GM23338 (cell line): ENCODE measurements around the gene GPNMB.

Experiments
- CREB1 ChIP-seq: fragments of 250-450 bp; sonication (Bioruptor Pico); IDR thresholded peaks from 2 replicates; pipeline ENCODE4 v1.5.0; 2020; ENCODE audit warnings: low read depth, mild to moderate bottlenecking, moderate library complexity
- EZH2 ChIP-seq: fragments of 200-600 bp; sonication (generic); IDR thresholded peaks from one replicate; pipeline ENCODE4 v1.8.0; 2017; ENCODE audit warnings: antibody characterized with exemption, mild to moderate bottlenecking, low read depth; ENCODE audit not compliant: unreplicated experiment
- EZH2phosphoT487 ChIP-seq: fragments of 200-600 bp; sonication (generic); IDR thresholded peaks from one replicate; pipeline ENCODE4 v1.8.1; 2018; ENCODE audit warnings: antibody characterized with exemption; ENCODE audit not compliant: unreplicated experiment
- JUNB ChIP-seq: IDR thresholded peaks from one replicate; pipeline ENCODE4 v1.6.1; 2016; ENCODE audit warnings: antibody characterized with exemption; ENCODE audit not compliant: unreplicated experiment
- NANOG ChIP-seq: IDR thresholded peaks from 2 replicates; pipeline ENCODE4 v1.6.1; 2016; ENCODE audit warnings: antibody characterized with exemption, borderline replicate concordance
- POLR2AphosphoS5 ChIP-seq: IDR thresholded peaks from 2 replicates; pipeline ENCODE4 v1.6.1; 2016; ENCODE audit warnings: antibody characterized with exemption, low read depth
- STAT1 ChIP-seq: IDR thresholded peaks from one replicate; pipeline ENCODE4 v1.6.1; 2016; ENCODE audit warnings: antibody characterized with exemption; ENCODE audit not compliant: unreplicated experiment
- ZNF114 ChIP-seq: fragments of 250-450 bp; sonication (Bioruptor Pico); IDR thresholded peaks from 2 replicates; pipeline ENCODE4 v1.5.0; 2020; ENCODE audit warnings: mild to moderate bottlenecking, moderate library complexity
- ZNF331 ChIP-seq: fragments of 250-450 bp; sonication (Bioruptor Pico); IDR thresholded peaks from 2 replicates; pipeline ENCODE4 v1.5.0; 2020; ENCODE audit warnings: low read depth, mild to moderate bottlenecking, moderate library complexity
- TF ChIP-seq, protein P1 (sequence below), 2 experiments: fragments of 200-600 bp in 1 of 2; sonication (generic) in 1 of 2; conservative IDR thresholded peaks; 2 replicates each; pipeline versions ENCODE4 v1.5.1 to v1.6.1; 2016 to 2017; ENCODE audit warnings: antibody characterized with exemption in 2 of 2, low read depth in 2 of 2, mild to moderate bottlenecking in 2 of 2, moderate library complexity in 1 of 2
- TF ChIP-seq, protein P2 (sequence below): IDR thresholded peaks from 2 replicates; pipeline ENCODE4 v1.6.1; 2016; ENCODE audit warnings: antibody characterized with exemption
- TF ChIP-seq, protein P3 (sequence below): IDR thresholded peaks from one replicate; pipeline ENCODE4 v1.6.1; 2018; ENCODE audit warnings: antibody characterized with exemption; ENCODE audit not compliant: unreplicated experiment
- TF ChIP-seq, protein P4 (sequence below): fragments of 250-450 bp; sonication (Bioruptor Pico); IDR thresholded peaks from 2 replicates; pipeline ENCODE4 v1.5.0; 2020; ENCODE audit warnings: mild to moderate bottlenecking, moderate library complexity

DNA sequence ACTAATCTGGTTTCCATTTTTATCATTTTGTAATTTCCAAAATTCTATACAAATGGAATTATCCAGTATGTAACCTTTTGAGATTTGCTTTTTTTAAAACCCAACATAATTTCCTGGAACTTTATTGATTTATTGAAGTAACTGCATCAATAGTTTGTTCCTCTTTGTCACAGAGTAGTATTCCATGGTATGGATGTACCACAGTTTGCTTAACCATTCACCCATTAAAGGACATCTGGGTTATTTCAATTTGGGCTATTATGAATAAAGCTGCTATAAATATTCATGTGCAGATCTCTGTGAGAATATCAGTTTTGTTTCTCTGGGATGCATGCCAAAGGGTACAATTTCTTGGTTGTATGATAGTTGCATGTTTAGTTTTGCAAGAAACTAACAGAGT lies 2.9 kb downstream of the GPNMB start:
- TF ChIP-seq, protein P1, sequence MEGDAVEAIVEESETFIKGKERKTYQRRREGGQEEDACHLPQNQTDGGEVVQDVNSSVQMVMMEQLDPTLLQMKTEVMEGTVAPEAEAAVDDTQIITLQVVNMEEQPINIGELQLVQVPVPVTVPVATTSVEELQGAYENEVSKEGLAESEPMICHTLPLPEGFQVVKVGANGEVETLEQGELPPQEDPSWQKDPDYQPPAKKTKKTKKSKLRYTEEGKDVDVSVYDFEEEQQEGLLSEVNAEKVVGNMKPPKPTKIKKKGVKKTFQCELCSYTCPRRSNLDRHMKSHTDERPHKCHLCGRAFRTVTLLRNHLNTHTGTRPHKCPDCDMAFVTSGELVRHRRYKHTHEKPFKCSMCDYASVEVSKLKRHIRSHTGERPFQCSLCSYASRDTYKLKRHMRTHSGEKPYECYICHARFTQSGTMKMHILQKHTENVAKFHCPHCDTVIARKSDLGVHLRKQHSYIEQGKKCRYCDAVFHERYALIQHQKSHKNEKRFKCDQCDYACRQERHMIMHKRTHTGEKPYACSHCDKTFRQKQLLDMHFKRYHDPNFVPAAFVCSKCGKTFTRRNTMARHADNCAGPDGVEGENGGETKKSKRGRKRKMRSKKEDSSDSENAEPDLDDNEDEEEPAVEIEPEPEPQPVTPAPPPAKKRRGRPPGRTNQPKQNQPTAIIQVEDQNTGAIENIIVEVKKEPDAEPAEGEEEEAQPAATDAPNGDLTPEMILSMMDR (conservative IDR thresholded peaks at IDR 0.05; ENCODE audit: low read depth in 2 of 2) = no peak
- TF ChIP-seq POLR2AphosphoS5 = no peak
- TF ChIP-seq EZH2phosphoT487 = no peak
- no peak for TF ChIP-seq EZH2
- no peak for TF ChIP-seq NANOG
- TF ChIP-seq, protein P2, sequence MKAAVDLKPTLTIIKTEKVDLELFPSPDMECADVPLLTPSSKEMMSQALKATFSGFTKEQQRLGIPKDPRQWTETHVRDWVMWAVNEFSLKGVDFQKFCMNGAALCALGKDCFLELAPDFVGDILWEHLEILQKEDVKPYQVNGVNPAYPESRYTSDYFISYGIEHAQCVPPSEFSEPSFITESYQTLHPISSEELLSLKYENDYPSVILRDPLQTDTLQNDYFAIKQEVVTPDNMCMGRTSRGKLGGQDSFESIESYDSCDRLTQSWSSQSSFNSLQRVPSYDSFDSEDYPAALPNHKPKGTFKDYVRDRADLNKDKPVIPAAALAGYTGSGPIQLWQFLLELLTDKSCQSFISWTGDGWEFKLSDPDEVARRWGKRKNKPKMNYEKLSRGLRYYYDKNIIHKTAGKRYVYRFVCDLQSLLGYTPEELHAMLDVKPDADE = no peak
- TF ChIP-seq, protein P3, sequence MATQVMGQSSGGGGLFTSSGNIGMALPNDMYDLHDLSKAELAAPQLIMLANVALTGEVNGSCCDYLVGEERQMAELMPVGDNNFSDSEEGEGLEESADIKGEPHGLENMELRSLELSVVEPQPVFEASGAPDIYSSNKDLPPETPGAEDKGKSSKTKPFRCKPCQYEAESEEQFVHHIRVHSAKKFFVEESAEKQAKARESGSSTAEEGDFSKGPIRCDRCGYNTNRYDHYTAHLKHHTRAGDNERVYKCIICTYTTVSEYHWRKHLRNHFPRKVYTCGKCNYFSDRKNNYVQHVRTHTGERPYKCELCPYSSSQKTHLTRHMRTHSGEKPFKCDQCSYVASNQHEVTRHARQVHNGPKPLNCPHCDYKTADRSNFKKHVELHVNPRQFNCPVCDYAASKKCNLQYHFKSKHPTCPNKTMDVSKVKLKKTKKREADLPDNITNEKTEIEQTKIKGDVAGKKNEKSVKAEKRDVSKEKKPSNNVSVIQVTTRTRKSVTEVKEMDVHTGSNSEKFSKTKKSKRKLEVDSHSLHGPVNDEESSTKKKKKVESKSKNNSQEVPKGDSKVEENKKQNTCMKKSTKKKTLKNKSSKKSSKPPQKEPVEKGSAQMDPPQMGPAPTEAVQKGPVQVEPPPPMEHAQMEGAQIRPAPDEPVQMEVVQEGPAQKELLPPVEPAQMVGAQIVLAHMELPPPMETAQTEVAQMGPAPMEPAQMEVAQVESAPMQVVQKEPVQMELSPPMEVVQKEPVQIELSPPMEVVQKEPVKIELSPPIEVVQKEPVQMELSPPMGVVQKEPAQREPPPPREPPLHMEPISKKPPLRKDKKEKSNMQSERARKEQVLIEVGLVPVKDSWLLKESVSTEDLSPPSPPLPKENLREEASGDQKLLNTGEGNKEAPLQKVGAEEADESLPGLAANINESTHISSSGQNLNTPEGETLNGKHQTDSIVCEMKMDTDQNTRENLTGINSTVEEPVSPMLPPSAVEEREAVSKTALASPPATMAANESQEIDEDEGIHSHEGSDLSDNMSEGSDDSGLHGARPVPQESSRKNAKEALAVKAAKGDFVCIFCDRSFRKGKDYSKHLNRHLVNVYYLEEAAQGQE = no peak
- no peak for TF ChIP-seq ZNF331 (CRISPR knock-in tag)
- TF ChIP-seq ZNF114 (CRISPR knock-in tag) = no peak
- TF ChIP-seq JUNB = no peak
- TF ChIP-seq CREB1 (CRISPR knock-in tag) = no peak
- TF ChIP-seq STAT1 = no peak
- TF ChIP-seq, protein P4, sequence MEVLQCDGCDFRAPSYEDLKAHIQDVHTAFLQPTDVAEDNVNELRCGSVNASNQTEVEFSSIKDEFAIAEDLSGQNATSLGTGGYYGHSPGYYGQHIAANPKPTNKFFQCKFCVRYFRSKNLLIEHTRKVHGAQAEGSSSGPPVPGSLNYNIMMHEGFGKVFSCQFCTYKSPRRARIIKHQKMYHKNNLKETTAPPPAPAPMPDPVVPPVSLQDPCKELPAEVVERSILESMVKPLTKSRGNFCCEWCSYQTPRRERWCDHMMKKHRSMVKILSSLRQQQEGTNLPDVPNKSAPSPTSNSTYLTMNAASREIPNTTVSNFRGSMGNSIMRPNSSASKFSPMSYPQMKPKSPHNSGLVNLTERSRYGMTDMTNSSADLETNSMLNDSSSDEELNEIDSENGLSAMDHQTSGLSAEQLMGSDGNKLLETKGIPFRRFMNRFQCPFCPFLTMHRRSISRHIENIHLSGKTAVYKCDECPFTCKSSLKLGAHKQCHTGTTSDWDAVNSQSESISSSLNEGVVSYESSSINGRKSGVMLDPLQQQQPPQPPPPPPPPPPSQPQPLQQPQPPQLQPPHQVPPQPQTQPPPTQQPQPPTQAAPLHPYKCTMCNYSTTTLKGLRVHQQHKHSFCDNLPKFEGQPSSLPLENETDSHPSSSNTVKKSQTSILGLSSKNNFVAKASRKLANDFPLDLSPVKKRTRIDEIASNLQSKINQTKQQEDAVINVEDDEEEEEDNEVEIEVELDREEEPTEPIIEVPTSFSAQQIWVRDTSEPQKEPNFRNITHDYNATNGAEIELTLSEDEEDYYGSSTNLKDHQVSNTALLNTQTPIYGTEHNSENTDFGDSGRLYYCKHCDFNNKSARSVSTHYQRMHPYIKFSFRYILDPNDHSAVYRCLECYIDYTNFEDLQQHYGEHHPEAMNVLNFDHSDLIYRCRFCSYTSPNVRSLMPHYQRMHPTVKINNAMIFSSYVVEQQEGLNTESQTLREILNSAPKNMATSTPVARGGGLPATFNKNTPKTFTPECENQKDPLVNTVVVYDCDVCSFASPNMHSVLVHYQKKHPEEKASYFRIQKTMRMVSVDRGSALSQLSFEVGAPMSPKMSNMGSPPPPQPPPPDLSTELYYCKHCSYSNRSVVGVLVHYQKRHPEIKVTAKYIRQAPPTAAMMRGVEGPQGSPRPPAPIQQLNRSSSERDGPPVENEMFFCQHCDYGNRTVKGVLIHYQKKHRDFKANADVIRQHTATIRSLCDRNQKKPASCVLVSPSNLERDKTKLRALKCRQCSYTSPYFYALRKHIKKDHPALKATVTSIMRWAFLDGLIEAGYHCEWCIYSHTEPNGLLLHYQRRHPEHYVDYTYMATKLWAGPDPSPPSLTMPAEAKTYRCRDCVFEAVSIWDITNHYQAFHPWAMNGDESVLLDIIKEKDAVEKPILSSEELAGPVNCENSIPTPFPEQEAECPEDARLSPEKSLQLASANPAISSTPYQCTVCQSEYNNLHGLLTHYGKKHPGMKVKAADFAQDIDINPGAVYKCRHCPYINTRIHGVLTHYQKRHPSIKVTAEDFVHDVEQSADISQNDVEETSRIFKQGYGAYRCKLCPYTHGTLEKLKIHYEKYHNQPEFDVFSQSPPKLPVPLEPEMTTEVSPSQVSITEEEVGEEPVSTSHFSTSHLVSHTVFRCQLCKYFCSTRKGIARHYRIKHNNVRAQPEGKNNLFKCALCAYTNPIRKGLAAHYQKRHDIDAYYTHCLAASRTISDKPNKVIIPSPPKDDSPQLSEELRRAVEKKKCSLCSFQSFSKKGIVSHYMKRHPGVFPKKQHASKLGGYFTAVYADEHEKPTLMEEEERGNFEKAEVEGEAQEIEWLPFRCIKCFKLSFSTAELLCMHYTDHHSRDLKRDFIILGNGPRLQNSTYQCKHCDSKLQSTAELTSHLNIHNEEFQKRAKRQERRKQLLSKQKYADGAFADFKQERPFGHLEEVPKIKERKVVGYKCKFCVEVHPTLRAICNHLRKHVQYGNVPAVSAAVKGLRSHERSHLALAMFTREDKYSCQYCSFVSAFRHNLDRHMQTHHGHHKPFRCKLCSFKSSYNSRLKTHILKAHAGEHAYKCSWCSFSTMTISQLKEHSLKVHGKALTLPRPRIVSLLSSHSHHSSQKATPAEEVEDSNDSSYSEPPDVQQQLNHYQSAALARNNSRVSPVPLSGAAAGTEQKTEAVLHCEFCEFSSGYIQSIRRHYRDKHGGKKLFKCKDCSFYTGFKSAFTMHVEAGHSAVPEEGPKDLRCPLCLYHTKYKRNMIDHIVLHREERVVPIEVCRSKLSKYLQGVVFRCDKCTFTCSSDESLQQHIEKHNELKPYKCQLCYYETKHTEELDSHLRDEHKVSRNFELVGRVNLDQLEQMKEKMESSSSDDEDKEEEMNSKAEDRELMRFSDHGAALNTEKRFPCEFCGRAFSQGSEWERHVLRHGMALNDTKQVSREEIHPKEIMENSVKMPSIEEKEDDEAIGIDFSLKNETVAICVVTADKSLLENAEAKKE (CRISPR knock-in tag) = no peak
